Mucosa of descending colon (tissue), 3 donors: ENCODE measurements around the gene HS1BP3. TPM values are rescaled to one million over a fixed set of nuclear protein-coding genes. Genes with fewer than 3 reads are reported as not detected.

Experiments used
- ATAC-seq: fragments of 200-7000 bp; cut with Tn5 transposase; one replicate; pipeline ENCODE4 v1.9.1; 2020; ENCODE audit warnings: mild to moderate bottlenecking, moderate library complexity
- DNase-seq, 3 donors: peaks; one replicate each; pipeline ENCODE4 v3.0.0-alpha.2; 2020
- H3K36me3 ChIP-seq: fragments of 200-600 bp; one replicate; pipeline ENCODE4 v1.8.0; 2021; ENCODE audit warnings: low read depth, mild to moderate bottlenecking
- H3K4me1 ChIP-seq: fragments of 200-600 bp; one replicate; pipeline ENCODE4 v1.8.0; 2021; ENCODE audit warnings: low read depth, mild to moderate bottlenecking
- H3K4me3 ChIP-seq: fragments of 200-600 bp; one replicate; pipeline ENCODE4 v1.8.0; 2021; ENCODE audit warnings: mild to moderate bottlenecking
- H3K9me3 ChIP-seq: fragments of 200-600 bp; one replicate; pipeline ENCODE4 v1.8.0; 2021; ENCODE audit warnings: mild to moderate bottlenecking
- CTCF ChIP-seq: fragments of 200-600 bp; IDR thresholded peaks from one replicate; pipeline ENCODE4 v1.8.0; 2022; ENCODE audit warnings: antibody characterized with exemption, mild to moderate bottlenecking
- intact Hi-C, 2 donors: fragments of 100-400 bp; cut with DNase I in 1 of 2; cut with micrococcal nuclease in 1 of 2; formaldehyde crosslinking; loops; one replicate each; pipeline versions ENCODE4 v1.11.0 to v1.11.1; 2022; cut with DNase I, micrococcal nuclease
- total RNA-seq, 3 donors: library from RNA; stranded (reverse); fragmentation: NEBNext Ultra II Directional in 2 of 3; extraction: Animal tissue kit (Norgen Biotek cat#: 25700) in 2 of 3; gene quantifications; one replicate each; pipeline versions ENCODE4 v1.2.1 to v1.2.4, GENCODE V29; 2021 to 2023
- donor health status: DM: no; HTN: no; CAD: no; lungs with moderate emphysema.
- donor health status: DM: no; HTN: no; CAD: no.
- donor health status: DM: no; HTN: yes; CAD: no.

The HS1BP3 gene
- total RNA-seq, 3 donors from 2014 or later = 28.8 to 47.0 (median 29.7) TPM

- DNase-seq = no peak
- no peaks in the 10 kb centered on the region for H3K36me3 ChIP-seq
- no peaks in the 10 kb centered on the region for H3K9me3 ChIP-seq
- ATAC-seq = no peak
- no peak for TF ChIP-seq CTCF
- H3K4me1 ChIP-seq = peaks cover 22% of the 10 kb centered on the region
- H3K4me3 ChIP-seq = no peak overlapping the region
- intact Hi-C loops = no loop called here
Observed at GRCh38 chr2:20668871-20669475, 18.1 kb upstream of the HS1BP3 start.

- intact Hi-C loops = no loop called here
- no peaks in the 10 kb centered on the region for H3K9me3 ChIP-seq
- no peak for DNase-seq
- H3K4me3 ChIP-seq = no peak overlapping the region
- no peak for TF ChIP-seq CTCF
- no peaks in the 10 kb centered on the region for H3K36me3 ChIP-seq
- ATAC-seq = no peak
- peaks cover 22% of the 10 kb centered on the region for H3K4me1 ChIP-seq
Observed at GRCh38 chr2:20668451-20668850, 17.6 kb upstream of the HS1BP3 start.

- no peak for ATAC-seq
- intact Hi-C loops = no loop called here
- Histone ChIP-seq H3K4me3 (no peak overlapping the region), H3K9me3 (no peaks in the 10 kb centered on the region), H3K4me1 (peaks cover 22% of the 10 kb centered on the region), H3K36me3 (no peaks in the 10 kb centered on the region)
- DNase-seq = no peak
- TF ChIP-seq CTCF = no peak
Observed at GRCh38 chr2:20667531-20668401, 16.9 kb upstream of the HS1BP3 start.

GRCh38 chr2:20667151-20667530 is 16.2 kb upstream of the HS1BP3 start:
- DNase-seq (no peak), ATAC-seq (no peak)
- no peaks in the 10 kb centered on the region for H3K36me3 ChIP-seq
- no peak overlapping the region for H3K4me3 ChIP-seq
- no peaks in the 10 kb centered on the region for H3K9me3 ChIP-seq
- no peak for TF ChIP-seq CTCF
- H3K4me1 ChIP-seq = peaks cover 22% of the 10 kb centered on the region
- intact Hi-C loops = no loop called here

GRCh38 chr2:20666304-20667150 is 15.6 kb upstream of the HS1BP3 start, which contains the start of gene GDF7:
TSS of gene GDF7 (plus strand) at chr2:20667144. CDS start at chr2:20667240, 96 bp downstream.
- TF ChIP-seq CTCF = no peak
- no peaks in the 10 kb centered on the region for H3K9me3 ChIP-seq
- peak; percentile 48 for ATAC-seq
- no peaks in the 10 kb centered on the region for H3K36me3 ChIP-seq
- peak in 2 of 3 donors; percentile 61 to 73 for DNase-seq
- intact Hi-C loops = no loop called here
- H3K4me1 ChIP-seq = peaks cover 22% of the 10 kb centered on the region
- H3K4me3 ChIP-seq = no peak within 1 kb of the TSS
